Activated naive CD4-positive, alpha-beta T cell treated with anti-CD3 and anti-CD28 coated beads, Interleukin-2, amount 50 U/mL, for 24 hours (primary cell): ENCODE data around the gene GPR89A.
"Not testable (repeated sequence)": the region's sequence is repeated elsewhere in the genome, so short reads cannot be mapped to it uniquely, and the experiment has no call there.

Experiments
- H3K27ac Mint-ChIP-seq: one replicate; pipeline ENCODE4 v1.8.0; 2021; ENCODE audit warnings: mild to moderate bottlenecking, mixed read lengths
- H3K27me3 Mint-ChIP-seq: one replicate; pipeline ENCODE4 v1.8.0; 2021; ENCODE audit warnings: mixed read lengths
- H3K36me3 Mint-ChIP-seq: one replicate; pipeline ENCODE4 v1.8.0; 2021; ENCODE audit warnings: mixed read lengths
- H3K4me1 Mint-ChIP-seq: one replicate; pipeline ENCODE4 v1.8.0; 2021; ENCODE audit warnings: mixed read lengths
- H3K4me3 Mint-ChIP-seq: one replicate; pipeline ENCODE4 v1.8.0; 2021; ENCODE audit warnings: mild to moderate bottlenecking, mixed read lengths
- H3K9me3 Mint-ChIP-seq: one replicate; pipeline ENCODE4 v1.8.0; 2021; ENCODE audit warnings: mixed read lengths

The GPR89A gene

GRCh38 chr1:145662502-145662901 is 54.7 kb downstream of the GPR89A start:
- H3K27ac Mint-ChIP-seq, H3K9me3 Mint-ChIP-seq, H3K27me3 Mint-ChIP-seq, H3K36me3 Mint-ChIP-seq, H3K4me1 Mint-ChIP-seq, H3K4me3 Mint-ChIP-seq: not testable (repeated sequence)

DNA sequence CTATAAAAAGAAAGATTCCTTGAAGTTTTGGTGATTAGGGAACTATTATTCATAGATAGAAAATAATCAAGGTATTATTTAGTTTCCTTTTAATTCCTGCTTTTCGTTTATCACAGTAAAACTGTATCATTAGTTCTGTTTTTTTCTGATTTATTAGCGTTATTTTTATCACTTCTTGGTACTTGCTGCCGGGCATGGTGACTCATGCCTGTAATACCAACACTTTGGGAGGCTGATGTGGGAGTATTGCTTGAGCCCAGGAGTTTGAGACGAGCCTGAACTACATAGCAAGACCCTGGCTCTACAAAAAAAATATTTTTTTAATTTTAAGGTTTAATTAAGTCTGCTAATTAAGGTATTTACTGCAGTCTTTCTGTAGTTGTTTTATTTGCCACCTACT is 57.2 kb downstream of the GPR89A start:
- H3K4me1 Mint-ChIP-seq, H3K27me3 Mint-ChIP-seq, H3K4me3 Mint-ChIP-seq, H3K27ac Mint-ChIP-seq, H3K36me3 Mint-ChIP-seq, H3K9me3 Mint-ChIP-seq: not testable (repeated sequence)

- not testable (repeated sequence) for H3K27me3 Mint-ChIP-seq, H3K9me3 Mint-ChIP-seq, H3K36me3 Mint-ChIP-seq, H3K4me3 Mint-ChIP-seq, H3K4me1 Mint-ChIP-seq, H3K27ac Mint-ChIP-seq
These were observed 63.4 kb downstream of the GPR89A start for GRCh38 chr1:145670995-145671745.

DNA sequence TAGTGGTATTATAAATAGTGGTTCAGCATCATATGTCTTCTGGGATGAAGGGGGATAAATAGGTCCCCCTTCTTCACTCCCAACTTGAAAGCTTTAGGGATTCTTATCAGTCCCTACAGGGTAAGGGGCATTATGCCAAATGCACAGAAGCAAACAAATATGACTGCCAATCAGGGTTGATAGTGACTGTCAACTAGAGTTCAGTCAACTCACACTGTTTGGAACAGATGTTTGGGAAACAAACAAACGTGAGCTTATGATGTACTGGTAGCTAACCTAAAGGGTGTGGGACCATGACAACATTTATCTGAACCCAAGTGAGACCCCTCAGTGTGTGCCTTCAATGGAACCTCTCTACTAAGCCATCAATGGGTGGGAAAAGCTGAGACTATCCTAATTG is 65.4 kb downstream of the GPR89A start:
- H3K4me1 Mint-ChIP-seq, H3K27me3 Mint-ChIP-seq, H3K9me3 Mint-ChIP-seq, H3K36me3 Mint-ChIP-seq, H3K4me3 Mint-ChIP-seq, H3K27ac Mint-ChIP-seq: not testable (repeated sequence)

DNA sequence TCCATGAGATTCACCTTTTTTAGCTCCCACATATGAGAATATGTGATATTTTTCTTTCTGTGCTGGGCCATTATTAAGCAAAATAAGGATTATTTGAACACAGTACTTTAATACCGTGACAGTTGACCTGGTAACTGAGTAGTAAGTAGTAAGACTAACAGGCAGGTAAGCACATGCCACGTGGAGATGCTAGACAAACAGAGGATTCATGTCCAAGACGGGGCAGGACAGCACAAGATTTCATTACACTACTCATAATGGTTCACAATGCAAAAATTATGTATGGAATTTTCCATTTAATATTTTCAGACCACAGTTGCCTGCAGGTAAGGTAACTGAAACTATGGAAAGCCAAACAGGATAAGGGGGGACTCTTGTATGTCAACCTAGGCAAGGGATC is 77.1 kb downstream of the GPR89A start:
- not testable (repeated sequence) for H3K9me3 Mint-ChIP-seq, H3K36me3 Mint-ChIP-seq, H3K27ac Mint-ChIP-seq, H3K4me3 Mint-ChIP-seq, H3K27me3 Mint-ChIP-seq
- H3K4me1 Mint-ChIP-seq, result peaks cover 13% of the 10 kb centered on the region

DNA sequence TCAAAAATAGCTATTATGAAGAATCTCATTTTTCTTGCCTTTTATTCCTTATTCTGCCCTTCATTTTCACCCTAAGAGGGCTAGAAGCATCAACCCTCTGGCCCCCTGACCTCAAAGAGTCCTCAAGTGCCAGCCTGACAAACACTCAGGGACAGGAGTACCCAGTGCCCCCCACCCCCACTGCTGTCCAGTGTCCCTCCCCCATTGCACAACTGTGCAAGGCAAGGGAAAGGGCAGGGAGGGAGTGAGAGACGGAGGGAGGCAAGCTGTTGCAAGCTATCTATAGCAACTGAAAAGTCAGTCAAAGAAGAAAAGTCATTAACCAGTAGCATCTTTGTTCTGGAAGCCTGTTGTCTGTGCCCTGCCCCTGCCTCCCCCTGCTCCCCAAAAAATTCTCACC is 78.3 kb downstream of the GPR89A start:
- not testable (repeated sequence) for H3K4me3 Mint-ChIP-seq, H3K27me3 Mint-ChIP-seq, H3K9me3 Mint-ChIP-seq, H3K27ac Mint-ChIP-seq, H3K36me3 Mint-ChIP-seq
- peaks cover 25% of the 10 kb centered on the region for H3K4me1 Mint-ChIP-seq

DNA sequence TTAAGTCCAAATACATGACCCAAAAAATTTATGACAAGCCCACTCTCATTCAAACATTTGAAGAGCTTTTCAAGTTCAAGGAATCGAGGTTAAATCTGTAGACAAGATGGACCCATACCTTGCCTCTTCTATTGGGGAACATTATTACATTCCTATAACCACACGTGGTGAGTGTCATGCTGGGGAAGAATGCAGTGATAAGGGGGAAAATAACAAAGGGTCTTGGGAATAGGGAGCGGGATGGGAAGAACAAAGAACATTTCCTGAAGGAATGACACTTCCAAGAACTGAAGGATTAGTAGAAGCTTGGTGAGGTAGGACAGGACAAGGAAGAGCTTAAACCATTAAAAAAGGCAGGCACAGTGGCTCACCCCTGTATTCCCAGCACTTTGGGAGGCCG is 80.5 kb downstream of the GPR89A start:
- H3K36me3 Mint-ChIP-seq, result no peaks in the 10 kb centered on the region
- H3K9me3 Mint-ChIP-seq, result no peaks in the 10 kb centered on the region
- H3K27me3 Mint-ChIP-seq, result no peaks in the 10 kb centered on the region
- H3K4me1 Mint-ChIP-seq, result peaks cover 30% of the 10 kb centered on the region
- H3K4me3 Mint-ChIP-seq, result no peak overlapping the region
- peak overlapping the region; percentile 70 for H3K27ac Mint-ChIP-seq

- no peaks in the 10 kb centered on the region for H3K36me3 Mint-ChIP-seq
- no peaks in the 10 kb centered on the region for H3K9me3 Mint-ChIP-seq
- H3K27ac Mint-ChIP-seq, result no peak overlapping the region
- H3K27me3 Mint-ChIP-seq, result no peaks in the 10 kb centered on the region
- no peak overlapping the region for H3K4me3 Mint-ChIP-seq
- H3K4me1 Mint-ChIP-seq, result peaks cover 30% of the 10 kb centered on the region
These were observed 81.1 kb downstream of the GPR89A start for GRCh38 chr1:145688924-145689323.

DNA sequence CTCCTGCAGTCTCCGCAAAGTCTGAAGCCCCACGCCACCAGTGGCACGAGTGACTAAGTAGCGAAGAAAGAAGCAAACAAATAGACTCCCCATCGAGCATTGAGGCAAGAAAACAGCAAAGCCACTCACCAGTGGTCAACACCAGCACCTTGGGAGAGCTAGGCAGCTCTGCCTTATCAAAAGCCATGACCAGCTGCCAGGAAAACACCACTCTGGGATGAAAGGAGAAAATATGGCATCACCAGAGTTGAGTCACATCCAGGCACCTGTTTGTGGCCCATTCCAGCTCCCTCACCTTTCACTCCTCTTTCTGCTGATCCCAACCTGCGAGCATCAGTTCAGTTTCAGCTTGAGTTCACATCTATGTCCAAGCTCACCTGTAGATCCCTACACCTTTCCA is 82.1 kb downstream of the GPR89A start:
- H3K4me1 Mint-ChIP-seq, result peaks cover 30% of the 10 kb centered on the region
- no peaks in the 10 kb centered on the region for H3K27me3 Mint-ChIP-seq
- H3K4me3 Mint-ChIP-seq, result peak overlapping the region; percentile 49
- no peak overlapping the region for H3K27ac Mint-ChIP-seq
- H3K9me3 Mint-ChIP-seq, result no peaks in the 10 kb centered on the region
- no peaks in the 10 kb centered on the region for H3K36me3 Mint-ChIP-seq

DNA sequence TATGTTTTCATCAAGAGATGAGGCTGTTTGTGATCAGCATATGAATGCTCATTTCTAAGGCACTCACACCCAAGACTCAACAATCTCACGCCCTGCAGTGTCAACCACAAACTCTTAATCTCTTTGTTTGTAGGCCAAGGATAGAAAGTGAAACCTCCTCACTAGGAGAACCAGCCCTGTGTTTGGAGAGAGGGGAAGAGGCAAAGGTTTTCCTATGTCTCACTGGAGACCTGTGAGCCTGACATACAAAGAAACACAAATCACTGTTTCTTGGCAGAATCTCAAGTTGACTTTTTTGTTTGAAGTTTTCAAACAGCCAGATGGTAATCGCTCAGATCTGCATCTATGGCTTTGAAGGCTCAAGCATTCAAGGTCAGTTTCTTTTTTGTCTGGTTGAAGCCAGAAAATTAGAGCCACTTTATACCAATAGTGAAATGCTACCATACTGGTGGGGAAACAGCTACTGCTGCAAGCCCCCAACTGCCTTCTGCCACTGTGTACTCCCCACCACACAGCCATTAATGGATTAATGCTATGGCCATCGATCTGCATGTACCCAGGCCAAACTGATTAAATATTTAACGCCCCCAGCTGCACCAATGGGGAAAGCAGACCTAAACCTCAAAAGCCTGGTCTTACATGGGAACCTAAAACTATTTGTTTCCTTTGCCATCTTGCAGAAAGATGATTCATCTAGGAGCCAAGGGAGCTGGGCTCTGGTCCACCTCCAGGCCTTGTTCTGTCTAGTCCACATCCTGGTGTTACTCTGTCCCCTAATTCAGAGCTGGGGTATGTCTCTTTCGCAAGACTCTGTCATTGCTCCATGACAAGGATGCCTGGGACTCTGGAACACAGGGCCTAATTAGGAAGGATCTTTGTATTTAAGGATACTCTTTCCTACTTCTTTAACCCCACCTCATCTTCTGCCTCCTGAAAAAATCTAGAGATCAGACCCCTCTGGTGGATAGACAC is 83.1 kb downstream of the GPR89A start:
- Mint-ChIP-seq H3K27ac (peak overlapping the region; percentile 83), H3K4me3 (peak overlapping the region; percentile 49), H3K9me3 (no peaks in the 10 kb centered on the region), H3K27me3 (no peaks in the 10 kb centered on the region), H3K4me1 (peaks cover 30% of the 10 kb centered on the region), H3K36me3 (no peaks in the 10 kb centered on the region)

GRCh38 chr1:145692785-145693443 is 85.1 kb downstream of the GPR89A start:
- no peak overlapping the region for H3K27ac Mint-ChIP-seq
- no peaks in the 10 kb centered on the region for H3K9me3 Mint-ChIP-seq
- H3K36me3 Mint-ChIP-seq, result no peaks in the 10 kb centered on the region
- H3K4me1 Mint-ChIP-seq, result peaks cover 30% of the 10 kb centered on the region
- H3K27me3 Mint-ChIP-seq, result no peaks in the 10 kb centered on the region
- no peak overlapping the region for H3K4me3 Mint-ChIP-seq

DNA sequence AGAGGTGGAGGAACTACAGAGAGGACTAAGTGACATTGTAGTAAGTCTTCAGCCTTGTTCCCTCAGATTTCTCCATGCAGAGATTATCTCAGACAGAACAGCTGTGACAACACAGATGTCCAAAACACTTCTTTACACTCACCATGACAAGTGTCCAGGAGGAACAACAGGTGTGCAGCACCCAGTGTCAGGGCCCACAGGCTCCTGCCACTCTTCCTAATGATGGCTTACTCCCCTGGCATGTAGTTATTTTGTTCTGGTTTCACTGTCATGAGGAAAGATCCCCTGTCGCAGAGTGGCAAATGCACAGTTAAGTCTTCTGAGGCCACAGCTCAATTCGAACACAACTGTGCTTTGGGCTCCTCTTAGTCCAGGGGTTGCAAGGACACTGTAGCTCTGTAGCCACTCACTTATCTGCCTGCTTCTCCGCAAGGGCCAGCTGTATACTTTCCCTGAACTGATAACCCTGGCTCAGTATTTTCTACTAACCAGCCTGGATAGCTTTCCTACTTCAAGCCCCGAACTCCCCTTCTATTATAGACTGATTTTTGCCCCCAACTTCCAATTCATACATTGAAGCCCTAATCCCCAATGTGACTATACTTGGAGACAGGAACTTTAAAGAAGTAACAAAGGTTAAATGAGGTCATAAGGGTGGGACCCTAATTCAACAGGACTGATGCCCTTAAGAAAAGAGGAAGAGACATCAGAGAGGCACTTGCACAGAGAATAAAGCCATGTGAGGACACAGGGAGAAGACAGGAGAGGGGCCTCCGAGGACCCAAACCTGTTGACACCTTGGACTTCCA is 88.2 kb downstream of the GPR89A start:
- H3K4me1 Mint-ChIP-seq, result peaks cover 6% of the 10 kb centered on the region
- no peaks in the 10 kb centered on the region for H3K36me3 Mint-ChIP-seq
- no peaks in the 10 kb centered on the region for H3K9me3 Mint-ChIP-seq
- H3K27ac Mint-ChIP-seq, result no peak overlapping the region
- H3K27me3 Mint-ChIP-seq, result no peaks in the 10 kb centered on the region
- no peak overlapping the region for H3K4me3 Mint-ChIP-seq

DNA sequence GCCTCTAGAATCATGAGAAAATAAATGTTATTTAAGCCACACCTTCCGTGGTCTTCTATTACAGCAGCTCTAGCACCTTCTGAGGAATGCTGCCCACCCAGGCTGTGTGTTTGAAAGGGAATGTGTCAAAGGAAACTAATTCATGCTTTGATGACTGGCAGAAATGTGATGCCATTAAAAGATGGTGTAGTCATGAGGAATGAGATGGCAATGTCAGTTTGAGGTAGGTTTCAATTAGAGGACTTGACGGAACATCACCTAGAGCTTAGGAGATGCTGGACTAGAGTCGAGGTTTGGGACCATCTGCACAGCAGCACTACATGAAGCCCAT is 88.8 kb downstream of the GPR89A start:
- no peak overlapping the region for H3K4me3 Mint-ChIP-seq
- H3K27me3 Mint-ChIP-seq, result no peaks in the 10 kb centered on the region
- H3K36me3 Mint-ChIP-seq, result no peaks in the 10 kb centered on the region
- no peaks in the 10 kb centered on the region for H3K9me3 Mint-ChIP-seq
- no peak overlapping the region for H3K27ac Mint-ChIP-seq
- H3K4me1 Mint-ChIP-seq, result peaks cover 5% of the 10 kb centered on the region

DNA sequence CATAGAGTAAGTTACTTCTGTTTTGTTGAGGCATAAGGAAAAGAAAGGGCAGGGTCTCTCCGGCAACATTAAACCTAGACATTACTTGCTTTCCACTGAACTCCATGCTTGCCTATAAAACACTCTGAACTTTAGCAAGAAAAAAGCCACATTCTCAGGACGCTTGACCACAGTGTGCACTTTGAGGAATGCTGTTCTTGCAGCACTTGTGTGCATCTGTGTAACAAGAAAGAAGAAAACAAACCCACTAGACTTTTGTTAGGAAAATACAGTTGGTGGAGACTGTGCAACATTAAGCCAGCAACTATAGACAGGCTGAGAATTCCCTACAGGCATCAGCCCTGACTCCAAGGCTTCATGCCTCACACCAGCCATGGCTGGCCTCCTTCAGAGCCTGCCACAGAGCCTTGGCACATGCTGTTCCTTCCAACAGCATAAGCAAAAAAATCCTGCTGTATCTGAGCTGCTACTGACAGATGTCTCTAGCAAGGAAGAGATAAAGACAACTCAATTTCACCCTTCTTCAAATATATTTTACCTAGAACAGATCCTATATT is 93.6 kb downstream of the GPR89A start:
- no peaks in the 10 kb centered on the region for H3K27me3 Mint-ChIP-seq
- H3K9me3 Mint-ChIP-seq, result no peaks in the 10 kb centered on the region
- no peaks in the 10 kb centered on the region for H3K4me1 Mint-ChIP-seq
- no peaks in the 10 kb centered on the region for H3K36me3 Mint-ChIP-seq
- H3K4me3 Mint-ChIP-seq, result no peak overlapping the region
- no peak overlapping the region for H3K27ac Mint-ChIP-seq

DNA sequence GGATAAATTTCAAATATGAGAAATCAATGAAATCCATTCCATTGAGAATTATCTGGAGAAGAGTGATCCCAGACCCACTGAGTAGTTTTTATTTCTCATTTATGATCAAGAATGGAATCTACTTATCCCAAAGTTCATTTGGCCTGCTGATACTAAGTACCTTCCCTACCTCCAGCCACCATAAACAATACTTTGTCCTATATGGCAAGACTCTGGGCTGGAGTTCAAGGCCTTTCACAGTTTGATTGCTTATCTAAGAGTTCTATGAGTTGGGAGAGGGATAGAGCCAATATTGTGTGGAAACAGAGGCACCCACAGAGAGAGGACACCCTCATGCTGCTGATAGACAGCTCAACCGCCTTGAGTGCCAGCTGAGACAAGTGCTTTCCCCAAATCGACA is 94.3 kb downstream of the GPR89A start:
- Mint-ChIP-seq H3K9me3 (no peaks in the 10 kb centered on the region), H3K4me3 (no peak overlapping the region), H3K27ac (no peak overlapping the region), H3K27me3 (no peaks in the 10 kb centered on the region), H3K36me3 (no peaks in the 10 kb centered on the region), H3K4me1 (no peaks in the 10 kb centered on the region)
